Ascending aorta (tissue), 2 donors: Measurements from ENCODE around the gene PRPF40A. TPM values are rescaled to one million over a fixed set of nuclear protein-coding genes. Genes with fewer than 3 reads are reported as not detected.

Source experiments
- DNase-seq, 2 donors: peaks; one replicate each; pipeline ENCODE4 v3.0.0-alpha.2; 2019; ENCODE audit warnings: low spot score in 2 of 2
- H3K27ac ChIP-seq, 2 donors: fragments of 200-600 bp; sonication (generic); one replicate each; pipeline ENCODE4 v1.5.1; 2016 to 2017; ENCODE audit warnings: mild to moderate bottlenecking in 1 of 2
- H3K27me3 ChIP-seq: fragments of 200-600 bp; sonication (generic); one replicate; pipeline ENCODE4 v1.5.1; 2017
- H3K36me3 ChIP-seq, 2 donors: fragments of 200-600 bp; sonication (generic); one replicate each; pipeline ENCODE4 v1.5.1; 2016
- H3K4me1 ChIP-seq, 2 donors: fragments of 200-600 bp; sonication (generic); one replicate each; pipeline ENCODE4 v1.5.1; 2016 to 2017; ENCODE audit warnings: mild to moderate bottlenecking in 1 of 2
- H3K4me3 ChIP-seq, 2 donors: fragments of 200-600 bp; sonication (generic); one replicate each; pipeline ENCODE4 v1.5.1; 2016 to 2017; ENCODE audit warnings: mild to moderate bottlenecking in 1 of 2
- H3K9me3 ChIP-seq, 2 donors: fragments of 200-600 bp; sonication (generic); one replicate each; pipeline ENCODE4 v1.5.1; 2016
- intact Hi-C: fragments of 100-400 bp; cut with DNase I; formaldehyde crosslinking; loops from one replicate; pipeline ENCODE4 v1.15.1; 2023
- total RNA-seq: library from RNA; depleted of rRNA; stranded (reverse); fragments of >200 nt; gene quantifications from one replicate; pipeline ENCODE4 v1.1.0, GENCODE V29; 2016
- TF ChIP-seq, protein P1 (sequence below), 3 experiments: fragments of 200-600 bp in 2 of 3; fragments of 450-650 bp in 1 of 3; sonication (generic) in 2 of 3; IDR thresholded peaks; one replicate each; pipeline ENCODE4 v1.5.1; 2016 to 2019; ENCODE audit warnings: antibody characterized with exemption in 3 of 3, mild to moderate bottlenecking in 1 of 3, moderate library complexity in 1 of 3

PRPF40A gene
- total RNA-seq, 1 donor from 2014 or later: 28.9 TPM

DNA sequence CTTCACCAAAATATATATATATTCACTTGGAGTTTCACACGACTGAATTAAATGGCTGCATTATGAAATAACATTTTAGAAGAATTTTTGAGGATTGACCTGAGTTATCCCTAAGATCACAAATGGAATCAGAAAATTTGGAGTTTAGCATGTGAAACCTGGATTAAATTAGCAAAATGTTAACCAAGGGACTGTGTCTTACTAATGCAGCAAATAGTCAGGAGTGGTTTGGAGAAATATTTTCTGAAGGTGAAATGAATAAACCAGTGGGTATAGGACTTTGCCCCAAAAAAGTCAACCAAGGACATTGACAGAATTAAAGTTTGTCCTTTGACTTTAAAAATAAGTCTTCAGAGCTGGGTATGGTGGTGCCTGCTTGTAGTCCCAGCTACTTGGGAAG lies 111.2 kb downstream of the PRPF40A start:
- TF ChIP-seq, protein P1, sequence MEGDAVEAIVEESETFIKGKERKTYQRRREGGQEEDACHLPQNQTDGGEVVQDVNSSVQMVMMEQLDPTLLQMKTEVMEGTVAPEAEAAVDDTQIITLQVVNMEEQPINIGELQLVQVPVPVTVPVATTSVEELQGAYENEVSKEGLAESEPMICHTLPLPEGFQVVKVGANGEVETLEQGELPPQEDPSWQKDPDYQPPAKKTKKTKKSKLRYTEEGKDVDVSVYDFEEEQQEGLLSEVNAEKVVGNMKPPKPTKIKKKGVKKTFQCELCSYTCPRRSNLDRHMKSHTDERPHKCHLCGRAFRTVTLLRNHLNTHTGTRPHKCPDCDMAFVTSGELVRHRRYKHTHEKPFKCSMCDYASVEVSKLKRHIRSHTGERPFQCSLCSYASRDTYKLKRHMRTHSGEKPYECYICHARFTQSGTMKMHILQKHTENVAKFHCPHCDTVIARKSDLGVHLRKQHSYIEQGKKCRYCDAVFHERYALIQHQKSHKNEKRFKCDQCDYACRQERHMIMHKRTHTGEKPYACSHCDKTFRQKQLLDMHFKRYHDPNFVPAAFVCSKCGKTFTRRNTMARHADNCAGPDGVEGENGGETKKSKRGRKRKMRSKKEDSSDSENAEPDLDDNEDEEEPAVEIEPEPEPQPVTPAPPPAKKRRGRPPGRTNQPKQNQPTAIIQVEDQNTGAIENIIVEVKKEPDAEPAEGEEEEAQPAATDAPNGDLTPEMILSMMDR (IDR thresholded peaks at IDR 0.05): no peak
- H3K27me3 ChIP-seq: no peaks in the 10 kb centered on the region
- no peaks in the 10 kb centered on the region for H3K36me3 ChIP-seq
- H3K9me3 ChIP-seq: no peaks in the 10 kb centered on the region
- H3K4me3 ChIP-seq: no peak overlapping the region
- intact Hi-C loops: no loop called here
- no peak overlapping the region for H3K27ac ChIP-seq
- DNase-seq: no peak
- H3K4me1 ChIP-seq: no peaks in the 10 kb centered on the region

DNA sequence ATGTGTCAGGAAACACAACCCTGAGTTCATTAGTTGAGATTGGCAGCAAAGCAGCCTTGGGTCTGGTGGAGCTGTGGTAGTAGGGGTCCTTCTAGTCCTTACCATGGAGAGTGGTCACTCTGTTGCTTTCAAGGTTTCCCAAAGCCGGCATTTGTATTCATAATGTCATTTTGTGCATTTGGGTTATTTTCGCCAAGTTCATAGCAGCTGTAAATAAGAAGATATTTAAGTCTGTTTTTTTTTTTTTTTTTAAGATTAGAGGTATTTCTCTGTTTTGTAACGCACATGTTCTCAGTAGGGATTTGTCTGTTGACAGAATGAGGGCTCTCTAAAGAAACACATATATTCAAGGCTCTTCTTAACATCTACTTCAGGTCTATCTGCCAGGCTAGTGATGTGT lies 114.1 kb downstream of the PRPF40A start:
- DNase-seq: no peak
- Histone ChIP-seq H3K4me3 (no peak overlapping the region), H3K4me1 (no peaks in the 10 kb centered on the region), H3K9me3 (no peaks in the 10 kb centered on the region), H3K36me3 (no peaks in the 10 kb centered on the region), H3K27me3 (no peaks in the 10 kb centered on the region), H3K27ac (no peak overlapping the region)
- intact Hi-C loops: no loop called here
- TF ChIP-seq, protein P1 (IDR thresholded peaks at IDR 0.05): no peak

DNA sequence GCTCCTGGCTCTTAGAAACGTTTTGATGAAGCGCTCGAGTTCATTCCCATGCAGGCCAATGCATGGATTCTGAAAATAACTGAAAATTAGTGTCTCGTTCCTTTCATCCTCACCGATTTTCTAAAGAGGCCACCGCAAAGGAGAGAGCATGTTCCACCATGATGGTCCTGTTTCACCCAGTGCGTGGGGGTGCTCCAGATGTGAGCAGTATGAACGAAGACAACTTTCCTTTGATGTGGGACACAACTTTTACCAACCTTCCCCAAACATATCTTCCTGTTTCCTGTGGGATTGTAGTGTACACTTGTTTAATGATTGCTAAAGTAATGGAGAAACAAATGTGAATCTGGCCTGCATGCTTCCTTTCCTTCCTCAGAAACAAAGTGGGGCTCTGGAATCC lies 114.5 kb downstream of the PRPF40A start:
- no peak overlapping the region for H3K4me3 ChIP-seq
- no peaks in the 10 kb centered on the region for H3K4me1 ChIP-seq
- H3K36me3 ChIP-seq: no peaks in the 10 kb centered on the region
- no peaks in the 10 kb centered on the region for H3K27me3 ChIP-seq
- TF ChIP-seq, protein P1 (IDR thresholded peaks at IDR 0.05): no peak
- intact Hi-C loops: no loop called here
- H3K9me3 ChIP-seq: no peaks in the 10 kb centered on the region
- DNase-seq: no peak
- no peak overlapping the region for H3K27ac ChIP-seq

Other genes starting within 250 kb of the PRPF40A start
- 15.1 TPM for gene ARL6IP6, start 1.2 kb upstream of the PRPF40A start, total RNA-seq